HG02870 (cell line): ENCODE results near the gene IL17C.

Experiments
- ATAC-seq: cut with Tn5 transposase; IDR thresholded peaks from one replicate; pipeline ENCODE4 v1.9.1; 2021; ENCODE audit warnings: mild to moderate bottlenecking, moderate library complexity; ENCODE audit not compliant: unreplicated experiment

Gene IL17C

GRCh38 chr16:88626646-88627045 is 11.7 kb upstream of the IL17C start:
- no peak for ATAC-seq

- no peak for ATAC-seq
Measured at GRCh38 chr16:88627531-88628411, 10.6 kb upstream of the IL17C start.

GRCh38 chr16:88628512-88628974 is 9.8 kb upstream of the IL17C start:
- no peak for ATAC-seq

GRCh38 chr16:88629835-88630234 is 8.5 kb upstream of the IL17C start:
- ATAC-seq, result no peak

- ATAC-seq, result no peak
Measured at GRCh38 chr16:88630433-88630832, 7.9 kb upstream of the IL17C start.

GRCh38 chr16:88630941-88631340 is 7.4 kb upstream of the IL17C start:
- ATAC-seq, result no peak

- no peak for ATAC-seq
Measured at GRCh38 chr16:88631384-88631783, 7.0 kb upstream of the IL17C start.

GRCh38 chr16:88631920-88632586 is 6.3 kb upstream of the IL17C start:
- no peak for ATAC-seq

GRCh38 chr16:88632587-88632930 is 5.8 kb upstream of the IL17C start:
- no peak for ATAC-seq

GRCh38 chr16:88633684-88634140 is 4.7 kb upstream of the IL17C start:
- peak; percentile 14 for ATAC-seq

- ATAC-seq, result peak; percentile 49
Measured at GRCh38 chr16:88634141-88634993, 4.0 kb upstream of the IL17C start.

GRCh38 chr16:88634994-88635670 is 3.2 kb upstream of the IL17C start:
- no peak for ATAC-seq

- ATAC-seq, result no peak
Measured at GRCh38 chr16:88635671-88636319, 2.6 kb upstream of the IL17C start.

GRCh38 chr16:88636488-88637265 is 1.7 kb upstream of the IL17C start:
- no peak for ATAC-seq

GRCh38 chr16:88639231-88640038 is 1.1 kb downstream of the IL17C start:
- ATAC-seq, result no peak

GRCh38 chr16:88640039-88640495 is 1.7 kb downstream of the IL17C start:
- ATAC-seq, result no peak

GRCh38 chr16:88640498-88641247 is 2.3 kb downstream of the IL17C start:
- no peak for ATAC-seq
